HG02885 (cell line): ENCODE results near the gene MBD5.
A peak's percentile ranks its signal among the peaks of the same experiment; 100 is the strongest.
"Not testable (repeated sequence)": the region's sequence is repeated elsewhere in the genome, so short reads cannot be mapped to it uniquely, and the experiment has no call there.

Source experiments
- ATAC-seq: cut with Tn5 transposase; IDR thresholded peaks from one replicate; pipeline ENCODE4 v1.9.1; 2021; ENCODE audit warnings: mild to moderate bottlenecking; ENCODE audit not compliant: unreplicated experiment, poor library complexity

The MBD5 gene

GRCh38 chr2:148533685-148534084 lies 512.8 kb downstream of the MBD5 start:
- no peak for ATAC-seq

GRCh38 chr2:148534416-148535204 lies 513.7 kb downstream of the MBD5 start:
- ATAC-seq = no peak

GRCh38 chr2:148538375-148538774 lies 517.5 kb downstream of the MBD5 start:
- ATAC-seq = no peak

- ATAC-seq = peak; percentile 69
Measured at GRCh38 chr2:148540022-148540421, 519.1 kb downstream of the MBD5 start.

- no peak for ATAC-seq
Measured at GRCh38 chr2:148541792-148542191, 520.9 kb downstream of the MBD5 start.

- no peak for ATAC-seq
Measured at GRCh38 chr2:148542614-148543013, 521.7 kb downstream of the MBD5 start.

- ATAC-seq = not testable (repeated sequence)
Measured at GRCh38 chr2:148543088-148543540, 522.2 kb downstream of the MBD5 start.

GRCh38 chr2:148545390-148546256 lies 524.7 kb downstream of the MBD5 start:
- ATAC-seq = no peak

- ATAC-seq = no peak
Measured at GRCh38 chr2:148546270-148546669, 525.4 kb downstream of the MBD5 start.

- ATAC-seq = no peak
Measured at GRCh38 chr2:148548716-148549400, 528.0 kb downstream of the MBD5 start.

GRCh38 chr2:148552675-148553331 lies 531.9 kb downstream of the MBD5 start:
- ATAC-seq = peak; percentile 40

GRCh38 chr2:148553332-148553887 lies 532.5 kb downstream of the MBD5 start:
- no peak for ATAC-seq

- ATAC-seq = no peak
Measured at GRCh38 chr2:148554459-148555247, 533.8 kb downstream of the MBD5 start.

- ATAC-seq = no peak
Measured at GRCh38 chr2:148555622-148556294, 534.9 kb downstream of the MBD5 start.

GRCh38 chr2:148557844-148558436 lies 537.0 kb downstream of the MBD5 start:
- peak; percentile 66 for ATAC-seq

GRCh38 chr2:148560496-148560895 lies 539.6 kb downstream of the MBD5 start:
- ATAC-seq = no peak

GRCh38 chr2:148561389-148561788 lies 540.5 kb downstream of the MBD5 start:
- no peak for ATAC-seq

- ATAC-seq = no peak
Measured at GRCh38 chr2:148565272-148565894, 544.5 kb downstream of the MBD5 start.
